Fibroblast of lung (primary cell): ENCODE data around the gene ZBTB12. TPM values are rescaled to one million over a fixed set of nuclear protein-coding genes. Genes with fewer than 3 reads are reported as not detected.
"Not testable (repeated sequence)": the region's sequence is repeated elsewhere in the genome, so short reads cannot be mapped to it uniquely, and the experiment has no call there.

Experiments used
- DNase-seq, 2 donors: peaks; one replicate each; pipeline versions ENCODE4 v3.0.0 to v3.0.0-alpha.2; 2010; ENCODE audit warnings: low read depth in 2 of 2
- H2AFZ ChIP-seq: 2 replicates; pipeline ENCODE4 v1.5.1; 2012; ENCODE audit warnings: low read length, control low read depth, inconsistent platforms
- H3K27ac ChIP-seq: 2 replicates; pipeline ENCODE4 v1.5.1; 2011; ENCODE audit warnings: low read length, control low read depth; ENCODE audit not compliant: insufficient read depth
- H3K27me3 ChIP-seq: 2 replicates; pipeline ENCODE4 v1.5.1; 2011; ENCODE audit warnings: mild to moderate bottlenecking, low read length; ENCODE audit not compliant: control insufficient read depth, insufficient read depth
- H3K36me3 ChIP-seq: 2 replicates; pipeline ENCODE4 v1.5.1; 2011; ENCODE audit warnings: low read length; ENCODE audit not compliant: control insufficient read depth, insufficient read depth
- H3K4me1 ChIP-seq: 2 replicates; pipeline ENCODE4 v1.5.1; 2011; ENCODE audit warnings: low read length; ENCODE audit not compliant: control insufficient read depth, insufficient read depth; ENCODE audit errors: extremely low read depth
- H3K4me2 ChIP-seq: 2 replicates; pipeline ENCODE4 v1.5.1; 2011; ENCODE audit warnings: low read length, control low read depth; ENCODE audit not compliant: insufficient read depth; ENCODE audit errors: extremely low read depth
- H3K4me3 ChIP-seq, 4 experiments: fragments of 200-600 bp in 1 of 4; sonication (generic) in 1 of 4; replicated peaks in 1 of 4; 2 replicates each; pipeline ENCODE4 v1.5.1; 2011 to 2016; ENCODE audit warnings: low read length in 4 of 4, low read depth in 3 of 4, mild to moderate bottlenecking in 3 of 4, control low read depth in 2 of 4, inconsistent platforms in 1 of 4, mixed read lengths in 1 of 4; ENCODE audit not compliant: insufficient read depth in 1 of 4; ENCODE audit errors: control extremely low read depth in 1 of 4
- H3K79me2 ChIP-seq: 2 replicates; pipeline ENCODE4 v1.5.1; 2012; ENCODE audit warnings: mild to moderate bottlenecking, low read length, inconsistent platforms; ENCODE audit not compliant: control insufficient read depth, insufficient read depth
- H3K9ac ChIP-seq: 2 replicates; pipeline ENCODE4 v1.5.1; 2011; ENCODE audit warnings: mild to moderate bottlenecking, low read length, control low read depth; ENCODE audit not compliant: insufficient read depth
- H3K9me3 ChIP-seq: 2 replicates; pipeline ENCODE4 v1.5.1; 2012; ENCODE audit warnings: low read depth, low read length; ENCODE audit not compliant: control insufficient read depth, insufficient read depth
- H4K20me1 ChIP-seq: 2 replicates; pipeline ENCODE4 v1.5.1; 2011; ENCODE audit warnings: low read length; ENCODE audit not compliant: control insufficient read depth, insufficient read depth; ENCODE audit errors: extremely low read depth
- EZH2 ChIP-seq: IDR thresholded peaks from 2 replicates; pipeline ENCODE4 v1.5.1; 2012; ENCODE audit warnings: low read length, control low read depth, mild to moderate bottlenecking; ENCODE audit errors: missing control alignments
- polyA plus RNA-seq, 2 donors: library from polyadenylated mRNA; depleted of rRNA in 1 of 2; stranded (reverse) in 1 of 2; unstranded in 1 of 2; fragments of >200 nt; gene quantifications; 2 replicates each; pipeline ENCODE4 v1.2.1, GENCODE V29; 2011 to 2012; ENCODE audit warnings: missing spikeins in 1 of 2
- total RNA-seq: library from RNA; depleted of rRNA; stranded (reverse); fragments of >200 nt; gene quantifications from 2 replicates; pipeline ENCODE4 v1.2.1, GENCODE V29; 2014
- TF ChIP-seq, protein P1 (sequence below), 2 donors: IDR thresholded peaks in 1 of 2; conservative IDR thresholded peaks in 1 of 2; 1 replicate in 1 of 2; 2 replicates in 1 of 2; pipeline ENCODE4 v1.5.1; 2011 to 2012; ENCODE audit warnings: low read length in 2 of 2, control low read depth in 1 of 2, inconsistent platforms in 1 of 2, low read depth in 1 of 2, mild to moderate bottlenecking in 1 of 2

ZBTB12 gene
- total and polyA plus RNA-seq, 2 donors (not counting 1 experiment from before 2014, with no cell fraction given) = 1.2 to 13.2 TPM

DNA sequence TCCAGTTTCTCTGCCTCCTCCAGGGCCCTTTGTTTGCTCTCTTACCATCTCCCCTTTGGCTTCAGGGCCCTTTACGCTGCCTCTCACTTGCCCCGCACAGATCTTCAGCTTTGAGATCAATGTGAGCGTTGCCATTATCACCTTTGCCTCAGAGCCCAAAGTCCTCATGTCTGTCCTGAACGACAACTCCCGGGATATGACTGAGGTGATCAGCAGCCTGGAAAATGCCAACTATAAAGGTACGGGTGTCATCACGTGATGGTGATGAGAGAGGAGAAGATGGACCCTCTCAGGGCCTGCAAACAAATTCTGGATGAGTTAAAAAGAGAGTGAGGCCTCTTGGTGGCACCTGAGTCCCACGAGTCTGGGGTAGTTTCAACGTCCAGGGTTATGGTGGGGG is 33.9 kb upstream of the ZBTB12 start:
- H3K9me3 ChIP-seq = no peaks in the 10 kb centered on the region
- H3K27ac ChIP-seq = no peak overlapping the region
- no peak overlapping the region for H3K4me3 ChIP-seq
- no peaks in the 10 kb centered on the region for H3K27me3 ChIP-seq
- no peaks in the 10 kb centered on the region for H3K4me1 ChIP-seq
- H4K20me1 ChIP-seq = no peaks in the 10 kb centered on the region
- H3K9ac ChIP-seq = no peak overlapping the region
- H2AFZ ChIP-seq = no peak overlapping the region
- H3K36me3 ChIP-seq = no peaks in the 10 kb centered on the region
- H3K4me2 ChIP-seq = no peak overlapping the region
- H3K79me2 ChIP-seq = no peaks in the 10 kb centered on the region
- no peak for DNase-seq
- no peak for TF ChIP-seq EZH2

DNA sequence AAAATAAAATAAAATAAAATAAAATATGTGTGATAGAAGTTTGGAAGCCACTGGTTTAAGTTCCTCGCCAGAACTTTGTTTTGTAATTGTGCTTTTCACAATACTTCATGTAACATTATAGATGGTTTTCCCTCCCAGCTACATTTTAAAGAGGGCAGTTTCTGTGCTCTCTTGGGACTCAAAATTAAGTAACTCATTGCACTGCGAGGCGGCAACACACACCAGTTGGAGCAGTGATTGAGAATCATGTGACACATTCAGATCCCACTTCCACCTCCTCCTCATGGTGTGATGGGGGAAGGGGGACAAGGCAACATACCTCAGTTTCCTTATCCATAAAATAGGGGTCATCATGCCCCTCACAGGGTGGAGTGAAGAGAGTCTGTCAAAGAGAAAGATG is 33.1 kb upstream of the ZBTB12 start:
- Histone ChIP-seq H3K27ac (no peak overlapping the region), H3K9me3 (no peaks in the 10 kb centered on the region), H3K4me3 (no peak overlapping the region), H3K4me2 (no peak overlapping the region), H3K79me2 (no peaks in the 10 kb centered on the region), H2AFZ (no peak overlapping the region), H3K27me3 (no peaks in the 10 kb centered on the region), H3K9ac (no peak overlapping the region), H3K36me3 (no peaks in the 10 kb centered on the region), H3K4me1 (no peaks in the 10 kb centered on the region), H4K20me1 (no peaks in the 10 kb centered on the region)
- no peak for DNase-seq
- TF ChIP-seq, protein P1, sequence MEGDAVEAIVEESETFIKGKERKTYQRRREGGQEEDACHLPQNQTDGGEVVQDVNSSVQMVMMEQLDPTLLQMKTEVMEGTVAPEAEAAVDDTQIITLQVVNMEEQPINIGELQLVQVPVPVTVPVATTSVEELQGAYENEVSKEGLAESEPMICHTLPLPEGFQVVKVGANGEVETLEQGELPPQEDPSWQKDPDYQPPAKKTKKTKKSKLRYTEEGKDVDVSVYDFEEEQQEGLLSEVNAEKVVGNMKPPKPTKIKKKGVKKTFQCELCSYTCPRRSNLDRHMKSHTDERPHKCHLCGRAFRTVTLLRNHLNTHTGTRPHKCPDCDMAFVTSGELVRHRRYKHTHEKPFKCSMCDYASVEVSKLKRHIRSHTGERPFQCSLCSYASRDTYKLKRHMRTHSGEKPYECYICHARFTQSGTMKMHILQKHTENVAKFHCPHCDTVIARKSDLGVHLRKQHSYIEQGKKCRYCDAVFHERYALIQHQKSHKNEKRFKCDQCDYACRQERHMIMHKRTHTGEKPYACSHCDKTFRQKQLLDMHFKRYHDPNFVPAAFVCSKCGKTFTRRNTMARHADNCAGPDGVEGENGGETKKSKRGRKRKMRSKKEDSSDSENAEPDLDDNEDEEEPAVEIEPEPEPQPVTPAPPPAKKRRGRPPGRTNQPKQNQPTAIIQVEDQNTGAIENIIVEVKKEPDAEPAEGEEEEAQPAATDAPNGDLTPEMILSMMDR (conservative IDR thresholded peaks at IDR 0.05 in 1 of 2, IDR thresholded peaks at IDR 0.05 in 1 of 2; ENCODE audit: low read depth in 1 of 2, low read length in 2 of 2) = no peak

DNA sequence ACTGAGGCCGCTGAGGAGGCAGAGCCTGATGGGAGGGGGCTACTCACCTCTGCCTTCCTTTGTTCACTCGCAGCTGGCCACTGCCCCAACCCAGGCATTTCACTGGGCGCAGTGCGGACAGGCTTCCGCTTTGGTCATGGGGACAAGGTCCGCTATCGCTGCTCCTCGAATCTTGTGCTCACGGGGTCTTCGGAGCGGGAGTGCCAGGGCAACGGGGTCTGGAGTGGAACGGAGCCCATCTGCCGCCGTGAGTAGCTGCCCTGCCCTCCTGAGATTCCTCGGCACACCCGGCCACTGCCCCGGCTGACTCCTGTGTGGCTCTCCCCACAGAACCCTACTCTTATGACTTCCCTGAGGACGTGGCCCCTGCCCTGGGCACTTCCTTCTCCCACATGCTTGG is 31.7 kb upstream of the ZBTB12 start:
- H2AFZ ChIP-seq = no peak overlapping the region
- no peaks in the 10 kb centered on the region for H3K4me1 ChIP-seq
- H3K9me3 ChIP-seq = no peaks in the 10 kb centered on the region
- DNase-seq = no peak
- H3K4me2 ChIP-seq = no peak overlapping the region
- H4K20me1 ChIP-seq = no peaks in the 10 kb centered on the region
- H3K27ac ChIP-seq = no peak overlapping the region
- TF ChIP-seq, protein P1 (conservative IDR thresholded peaks at IDR 0.05 in 1 of 2, IDR thresholded peaks at IDR 0.05 in 1 of 2; ENCODE audit: low read depth in 1 of 2, low read length in 2 of 2) = no peak
- TF ChIP-seq EZH2 = no peak
- no peaks in the 10 kb centered on the region for H3K79me2 ChIP-seq
- no peaks in the 10 kb centered on the region for H3K27me3 ChIP-seq
- H3K36me3 ChIP-seq = no peaks in the 10 kb centered on the region
- no peak overlapping the region for H3K9ac ChIP-seq
- H3K4me3 ChIP-seq = no peak overlapping the region

DNA sequence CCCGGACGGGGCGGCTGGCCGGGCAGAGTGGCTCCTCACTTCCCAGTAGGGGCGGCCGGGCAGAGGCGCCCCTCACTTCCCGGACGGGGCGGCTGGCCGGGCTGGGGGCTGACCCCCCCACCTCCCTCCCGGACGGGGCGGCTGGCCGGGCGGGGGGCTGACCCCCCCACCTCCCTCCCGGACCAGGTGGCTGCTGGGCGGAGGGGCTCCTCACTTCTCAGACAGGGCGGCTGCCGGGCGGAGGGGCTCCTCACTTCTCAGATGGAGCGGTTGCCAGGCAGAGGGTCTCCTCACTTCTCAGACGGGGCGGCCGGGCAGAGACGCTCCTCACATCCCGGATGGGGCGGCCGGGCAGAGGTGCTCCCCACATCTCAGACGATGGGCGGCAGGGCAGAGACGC is 30.3 kb upstream of the ZBTB12 start:
- not testable (repeated sequence) for H3K27me3 ChIP-seq, H3K4me2 ChIP-seq, H3K9ac ChIP-seq, H4K20me1 ChIP-seq, H3K36me3 ChIP-seq, H3K79me2 ChIP-seq, H3K9me3 ChIP-seq, H3K4me3 ChIP-seq, H2AFZ ChIP-seq, DNase-seq, H3K27ac ChIP-seq, H3K4me1 ChIP-seq
